GM19468 (cell line): ENCODE results near the gene EPOP.

ENCODE experiments used
- ATAC-seq: cut with Tn5 transposase; IDR thresholded peaks from one replicate; pipeline ENCODE4 v1.9.1; 2021; ENCODE audit warnings: mild to moderate bottlenecking, moderate library complexity, moderate number of reproducible peaks; ENCODE audit not compliant: unreplicated experiment; ENCODE audit errors: extremely low read depth

The EPOP gene

DNA sequence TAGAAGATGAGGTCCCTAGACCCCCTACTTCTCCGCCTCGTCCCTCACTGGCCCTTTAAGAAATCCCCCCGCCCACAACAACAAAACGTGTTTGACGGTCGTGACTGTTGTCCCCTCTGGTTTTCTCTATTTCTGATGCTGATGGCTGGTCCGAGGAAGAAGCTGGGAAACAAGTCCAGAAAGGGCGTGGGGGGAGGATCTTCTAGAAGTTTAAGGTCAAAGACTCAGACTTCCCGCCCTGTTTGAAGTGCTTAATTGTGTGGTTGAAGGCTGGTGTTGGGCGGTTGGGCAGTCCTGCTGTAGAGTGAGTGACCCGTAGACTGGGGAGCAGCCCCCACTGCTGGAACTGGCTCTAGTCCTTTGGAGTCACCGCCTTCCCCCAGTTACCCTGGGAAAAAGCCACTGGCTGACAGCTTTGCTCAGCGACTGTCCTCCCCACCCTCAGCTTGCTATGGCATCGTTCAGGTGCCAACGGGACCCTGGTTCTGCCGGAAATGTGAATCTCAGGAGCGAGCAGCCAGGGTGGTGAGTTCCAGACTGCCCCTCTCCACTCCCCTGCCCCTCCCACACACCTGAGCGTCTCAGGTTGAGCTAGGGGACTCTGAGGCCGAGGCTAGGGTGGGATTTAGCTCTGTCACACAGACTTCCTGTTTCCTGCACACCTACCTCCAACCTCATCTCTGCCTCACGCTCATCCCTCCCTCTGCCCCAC is 31.9 kb upstream of the EPOP start:
- ATAC-seq, result no peak

DNA sequence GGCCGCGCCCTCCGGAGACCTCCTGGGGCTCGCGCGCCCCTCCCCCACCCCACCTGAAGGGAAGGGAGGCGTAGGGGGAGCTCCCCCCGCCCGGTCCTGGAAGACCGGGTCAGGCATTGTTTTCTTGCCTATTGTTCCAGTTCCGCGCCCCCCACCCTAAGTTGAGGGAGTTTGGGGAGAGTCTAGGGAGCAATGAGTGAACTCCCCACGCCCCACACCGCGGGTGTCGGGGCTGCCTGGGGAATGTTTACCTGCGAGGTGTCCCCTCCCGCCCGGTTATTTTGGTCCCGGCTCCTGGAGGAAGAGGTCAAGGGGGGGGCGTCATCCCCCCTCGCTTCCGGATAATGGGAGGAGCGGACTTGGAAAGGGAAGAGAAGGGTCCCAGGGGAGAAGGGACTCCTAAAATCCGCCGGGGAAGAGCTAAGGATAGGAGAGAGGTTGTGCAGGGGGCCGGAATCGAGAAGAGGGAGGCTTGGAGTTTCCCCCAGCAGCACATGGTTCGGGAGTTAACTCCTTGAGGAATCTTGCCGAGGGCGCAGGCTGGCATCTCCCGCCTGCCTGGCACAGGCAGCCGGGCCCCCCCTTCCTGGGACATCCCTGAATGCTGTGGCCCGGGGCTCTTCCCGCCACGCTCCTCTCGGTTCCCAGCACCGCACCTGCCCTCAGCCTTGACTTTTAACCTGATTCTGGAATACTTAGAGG is 31.2 kb upstream of the EPOP start:
- ATAC-seq, result no peak

DNA sequence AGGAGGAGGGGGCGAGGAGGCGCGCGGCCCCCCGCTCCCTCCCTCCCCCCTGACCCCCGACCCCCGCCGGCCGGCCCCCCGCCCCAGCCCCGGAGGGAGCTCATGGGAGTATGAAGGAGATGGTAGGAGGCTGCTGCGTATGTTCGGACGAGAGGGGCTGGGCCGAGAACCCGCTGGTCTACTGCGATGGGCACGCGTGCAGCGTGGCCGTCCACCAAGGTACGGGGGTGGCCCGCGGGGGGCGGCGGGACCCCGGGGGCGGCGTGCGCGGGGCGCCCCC is 30.7 kb upstream of the EPOP start:
- no peak for ATAC-seq

DNA sequence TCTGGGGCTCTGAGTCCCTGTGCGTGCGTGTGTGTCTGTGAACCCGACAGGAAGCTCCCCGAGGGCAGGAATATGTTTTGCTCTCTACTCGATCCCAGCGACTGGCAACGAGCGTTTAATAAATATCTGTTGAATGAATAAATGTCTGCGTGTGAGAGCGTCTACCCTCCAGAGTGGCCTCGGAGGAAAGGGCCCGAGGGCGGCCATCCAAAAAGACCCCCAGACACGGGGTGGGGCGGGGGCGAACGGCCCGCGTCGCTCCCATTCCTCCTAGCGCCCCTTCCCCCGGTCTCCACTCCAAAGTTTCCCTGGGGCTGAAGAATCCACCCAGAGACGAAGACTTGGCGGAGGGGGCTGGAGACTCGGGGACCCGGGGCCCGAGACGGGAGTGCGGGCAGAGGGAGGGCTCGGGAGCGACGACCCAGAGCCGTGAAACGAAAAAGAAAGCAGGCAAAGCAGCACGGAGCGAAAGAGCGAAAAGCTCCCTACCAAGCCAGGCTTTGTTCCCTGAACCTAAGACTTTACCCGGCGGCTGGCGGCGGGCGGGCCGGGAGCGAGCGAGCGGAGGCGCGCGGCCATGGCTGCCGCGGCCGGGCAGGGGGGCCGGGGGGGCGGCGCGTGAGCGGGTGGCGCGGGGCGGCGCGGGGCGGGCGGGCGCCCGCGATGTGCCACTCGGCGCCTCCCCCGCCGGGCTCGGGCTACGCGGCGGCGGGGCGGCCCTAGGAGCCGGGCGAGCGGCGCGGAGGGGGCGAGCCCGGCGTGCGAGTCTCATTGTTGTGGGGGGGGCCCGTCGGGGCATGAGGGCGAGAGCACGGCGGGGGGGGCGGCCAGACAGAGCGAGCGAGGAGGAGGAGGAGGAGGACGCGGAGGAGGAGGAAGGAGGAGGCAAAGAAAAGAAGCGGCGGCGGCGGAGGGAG is 30.1 kb upstream of the EPOP start, which contains the start of gene MLLT6:
MLLT6 (plus strand) TSS at position 668 of the 917 bp plus-strand sequence. CDS start 360 bp downstream, outside the sequence.
- ATAC-seq, result no peak

DNA sequence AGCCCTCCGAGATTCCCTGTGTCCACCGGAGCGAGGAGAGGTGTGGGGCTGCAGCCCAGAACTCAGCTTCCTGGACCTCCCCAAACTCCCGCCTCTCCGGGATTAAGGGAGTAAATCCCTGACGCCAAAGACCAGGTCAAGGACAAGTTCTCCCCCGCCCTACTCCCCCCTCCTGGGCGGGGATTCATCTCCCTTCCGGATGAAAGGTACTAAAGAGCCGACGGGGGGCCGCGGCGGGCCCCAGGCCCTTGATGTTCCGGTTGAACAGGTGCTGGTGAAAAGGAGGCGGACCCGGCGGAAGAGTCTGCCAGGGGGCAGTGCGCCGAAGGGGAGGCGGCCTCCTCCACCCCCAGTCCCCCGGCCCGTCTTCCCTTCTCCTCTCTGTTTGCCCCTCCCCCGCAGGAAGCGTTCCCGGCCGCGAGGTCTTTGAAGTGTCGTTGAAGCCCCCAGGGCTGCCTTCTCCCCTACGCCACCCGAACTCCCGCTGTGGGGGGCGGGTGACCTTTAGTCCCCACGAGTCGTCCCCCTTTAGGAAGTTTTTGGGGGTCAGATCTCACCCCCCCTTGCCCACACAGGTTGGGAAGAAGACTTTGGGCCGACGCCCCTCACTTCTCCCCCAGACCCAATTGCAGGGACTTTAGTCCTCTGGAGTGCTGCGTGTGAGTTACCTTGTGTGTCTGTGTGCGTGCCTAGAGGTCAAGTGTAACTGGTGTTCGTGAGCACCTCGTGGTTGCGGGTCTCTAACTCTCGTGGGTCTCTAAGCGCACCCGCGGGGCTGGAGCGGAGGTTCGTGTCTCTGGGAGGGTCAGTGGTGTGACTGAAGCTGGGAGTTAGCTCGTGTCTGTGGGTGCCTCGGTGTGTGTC is 29.2 kb upstream of the EPOP start:
- no peak for ATAC-seq

DNA sequence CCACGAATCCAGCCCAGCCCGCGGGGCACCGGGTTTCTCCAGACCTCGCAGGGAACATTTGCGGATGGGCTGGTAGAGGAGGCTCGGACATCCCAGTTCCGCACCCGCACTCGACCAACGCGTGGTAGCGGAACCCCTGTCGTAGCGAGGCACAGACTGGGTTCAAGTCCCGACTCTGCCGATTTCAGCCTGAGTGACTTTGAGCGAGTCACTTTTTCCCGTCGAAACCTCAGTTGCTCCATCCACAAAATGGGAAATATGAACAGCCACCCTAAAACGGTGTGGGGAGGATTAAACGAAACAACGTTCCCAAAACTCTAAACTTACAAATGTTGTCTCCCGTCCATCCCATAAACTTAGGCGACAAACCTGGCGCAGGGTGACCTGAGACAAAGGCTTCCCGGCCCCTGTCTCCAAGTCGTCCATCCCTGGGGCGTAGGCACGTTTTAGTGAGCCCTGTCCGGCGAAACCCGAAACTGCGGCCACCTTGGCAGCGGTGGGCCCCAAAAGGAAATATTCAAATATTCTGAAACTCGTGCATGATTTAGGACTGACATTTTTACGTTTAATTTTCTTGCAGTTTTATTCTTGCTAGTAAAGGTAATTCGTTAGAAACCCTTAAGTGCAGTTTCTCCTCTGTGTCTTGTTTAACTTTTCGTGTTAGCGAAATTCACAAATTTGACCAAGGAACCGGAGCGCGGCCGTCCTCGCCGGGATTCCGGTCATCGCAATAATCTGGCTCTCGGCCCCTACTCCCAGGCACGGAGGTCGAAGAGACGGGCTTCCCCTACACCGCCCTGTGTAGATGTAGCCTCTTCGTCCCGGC is 28.4 kb upstream of the EPOP start:
- ATAC-seq, result no peak

DNA sequence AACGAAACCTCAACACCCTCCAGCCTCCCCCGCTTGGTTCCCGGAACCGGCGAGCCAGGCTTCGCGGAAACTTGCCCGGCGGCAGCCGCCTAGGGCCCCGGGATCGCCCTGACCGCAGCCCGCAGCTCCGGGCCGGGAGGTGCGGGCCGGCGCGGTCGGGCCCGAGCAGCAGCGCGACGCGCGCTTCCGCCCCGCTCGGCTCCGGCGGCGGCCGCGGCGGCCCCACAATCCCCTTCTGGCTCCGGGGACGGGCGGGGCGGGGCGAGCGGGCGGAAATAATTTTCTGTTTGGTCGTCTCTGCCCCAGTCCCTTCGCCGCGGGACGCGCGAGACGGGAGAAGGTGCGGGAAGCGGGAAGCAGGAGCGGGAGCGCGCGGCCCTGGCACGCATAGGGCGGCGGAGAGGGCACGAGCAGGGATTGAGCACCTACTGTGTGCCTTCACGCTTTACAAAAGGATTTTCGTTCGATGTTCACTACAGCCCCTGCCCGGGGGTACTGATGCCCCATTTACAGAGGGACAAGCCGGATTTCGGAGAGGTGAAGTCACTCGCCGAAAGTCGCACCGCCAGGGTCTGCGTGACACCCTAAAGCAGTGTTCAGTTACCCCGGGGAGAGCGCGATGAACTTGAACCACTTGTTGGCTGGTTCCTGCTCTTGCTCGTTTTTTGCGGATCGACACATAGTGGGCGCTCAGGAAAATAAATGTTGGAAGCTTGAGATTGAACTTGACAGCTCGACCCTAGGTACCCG is 27.6 kb upstream of the EPOP start:
- no peak for ATAC-seq

DNA sequence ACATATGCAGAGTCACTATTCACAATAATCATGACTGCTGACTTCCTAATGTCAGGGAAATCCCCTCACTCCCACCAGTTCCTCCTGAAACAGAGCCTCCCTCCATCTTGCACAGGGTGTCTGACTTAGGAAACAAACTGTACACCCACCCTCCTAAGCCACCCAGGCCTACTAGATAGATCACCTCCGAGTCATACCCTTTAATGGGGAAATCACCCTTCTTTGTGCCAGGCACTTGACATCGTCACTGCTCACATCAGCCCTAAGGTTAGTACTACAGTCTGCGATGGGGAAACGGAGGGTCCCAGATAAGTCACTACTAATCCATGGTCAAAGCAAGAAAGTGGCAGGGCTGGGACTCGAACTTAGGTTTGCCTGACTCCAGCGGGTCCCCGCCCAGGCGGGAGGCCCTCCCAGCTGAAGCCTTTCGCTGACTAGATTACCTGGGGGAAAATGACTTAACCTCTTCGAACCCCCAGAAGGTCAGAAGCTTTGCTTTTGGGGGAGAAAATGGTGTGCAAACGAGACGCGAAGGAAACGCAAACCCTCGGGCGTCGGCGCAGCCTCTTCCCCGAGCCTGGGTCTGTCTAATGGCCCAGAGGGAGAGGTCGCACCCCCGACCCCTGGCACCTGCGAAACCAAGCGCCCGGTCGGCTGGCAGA is 26.9 kb upstream of the EPOP start:
- ATAC-seq, result no peak

DNA sequence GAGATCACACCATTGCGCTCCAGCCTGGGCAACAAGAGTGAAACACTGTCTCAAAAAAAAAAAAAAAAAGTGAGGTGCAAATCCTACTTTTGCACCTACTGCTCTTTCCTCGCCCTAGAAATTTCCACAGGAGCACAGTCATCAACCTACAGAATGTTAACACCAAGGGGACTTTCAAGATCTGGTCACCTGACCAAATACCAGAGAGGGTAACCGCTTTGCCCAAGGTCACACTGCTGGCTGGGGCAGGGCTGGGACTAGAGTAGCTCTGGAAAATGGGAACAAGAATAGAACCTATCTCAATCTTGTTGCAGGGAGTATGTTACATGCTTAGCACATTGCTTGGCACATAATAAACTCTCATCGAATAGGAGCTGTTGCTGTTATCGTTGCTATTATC is 24.0 kb upstream of the EPOP start:
- ATAC-seq, result no peak

DNA sequence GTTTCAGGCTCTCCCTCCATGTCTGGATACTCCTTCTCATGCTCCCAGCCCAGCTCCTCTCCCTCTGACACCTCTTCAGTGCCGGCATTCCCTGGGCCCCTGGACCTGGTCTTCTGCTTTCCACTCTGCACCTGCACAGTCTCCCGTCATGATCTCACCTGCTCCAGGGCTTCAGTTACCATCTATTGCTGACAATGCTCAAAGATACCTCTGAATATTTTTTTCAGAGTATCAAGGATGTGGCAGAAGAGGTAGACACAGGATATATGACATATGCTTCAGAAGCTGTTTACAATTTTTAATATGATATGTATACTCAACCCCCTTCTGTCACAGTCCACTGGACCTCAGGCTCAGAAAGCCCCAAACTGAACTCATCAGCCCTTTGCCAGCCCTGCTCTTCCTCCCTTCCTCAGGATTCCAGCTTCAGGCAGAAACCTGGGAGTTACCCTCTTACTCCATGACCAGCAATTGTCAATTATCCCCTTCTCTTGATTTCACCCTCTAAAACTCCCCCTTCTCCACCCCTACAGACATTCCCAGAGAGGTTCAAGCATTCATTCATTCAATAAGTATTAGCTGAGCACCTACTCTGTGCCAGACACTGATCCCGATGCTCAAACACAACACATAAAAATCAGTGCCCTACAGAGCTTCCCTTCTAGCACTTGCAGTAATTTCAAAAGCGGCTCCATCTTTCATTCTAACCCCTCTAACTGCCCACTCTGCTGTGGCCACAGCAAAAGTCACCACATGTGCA is 22.5 kb upstream of the EPOP start:
- no peak for ATAC-seq

DNA sequence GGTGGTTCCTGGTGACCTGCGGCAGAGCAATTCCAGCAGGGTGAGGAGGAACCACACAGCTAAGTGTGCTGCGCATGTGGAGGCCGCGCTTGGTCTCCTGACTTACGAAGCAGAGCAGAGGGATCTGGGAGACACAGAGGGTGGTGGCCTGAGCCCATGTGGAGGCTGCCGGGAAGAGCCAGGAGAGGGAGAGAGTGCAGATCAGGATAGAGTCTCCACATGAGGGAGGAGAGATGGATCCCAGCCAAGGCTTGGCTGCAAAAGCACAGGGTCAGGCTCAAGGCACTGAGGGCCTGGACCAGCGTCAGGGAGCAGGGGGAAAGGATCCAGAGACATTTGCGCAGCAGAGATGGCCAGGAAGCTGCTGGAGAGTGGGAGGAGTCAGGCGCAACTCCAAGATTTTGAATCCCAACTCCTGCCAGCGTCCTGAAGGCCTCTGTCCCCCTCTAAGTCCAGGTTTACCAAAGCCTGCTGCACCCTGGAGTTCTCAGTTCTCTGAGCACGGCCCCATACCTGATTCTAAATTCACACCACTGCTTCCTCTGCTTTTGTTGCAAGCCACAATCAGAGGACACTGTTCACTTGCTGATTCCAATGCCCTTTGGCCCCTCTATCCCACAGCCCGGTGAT is 19.1 kb upstream of the EPOP start:
- no peak for ATAC-seq

DNA sequence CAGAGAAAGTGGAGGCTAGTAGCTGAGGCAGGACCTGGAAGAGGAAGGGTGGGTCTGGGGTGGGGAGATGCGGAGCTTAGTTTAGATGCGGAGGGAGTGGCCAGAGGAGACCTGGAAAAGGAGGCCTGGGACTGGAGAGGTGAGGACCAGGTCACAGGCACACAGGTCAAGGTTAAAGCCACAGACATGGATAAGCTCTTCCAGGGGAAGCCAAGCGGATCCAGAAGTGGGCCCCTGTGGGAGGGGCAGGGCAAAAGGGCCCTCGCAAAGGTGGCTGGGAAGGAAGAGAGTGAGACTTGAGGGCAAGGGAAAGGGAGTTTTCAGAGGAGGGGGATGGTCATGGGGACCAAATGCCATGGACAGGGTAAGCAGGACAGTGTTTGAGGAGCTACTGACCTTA is 16.4 kb upstream of the EPOP start:
- no peak for ATAC-seq

DNA sequence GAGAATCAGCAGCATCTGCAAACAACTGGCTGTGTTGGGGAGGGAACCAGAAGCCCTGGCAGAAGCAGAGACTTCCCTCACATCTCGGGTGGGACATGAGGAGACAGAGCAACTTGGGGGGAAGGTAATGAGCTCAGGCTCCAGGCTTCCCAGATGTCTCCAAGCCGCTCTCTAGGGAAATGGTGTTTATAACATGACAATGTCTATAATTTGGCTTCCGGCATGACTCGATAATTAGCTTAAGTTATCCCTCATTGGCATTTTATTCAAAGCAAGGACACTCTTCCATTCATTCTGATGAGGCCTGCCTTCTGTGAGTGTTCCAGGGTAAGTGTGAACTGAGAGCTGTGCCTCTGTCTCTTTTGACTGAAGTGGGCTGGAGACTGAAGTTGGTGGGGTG is 15.6 kb upstream of the EPOP start:
- no peak for ATAC-seq

DNA sequence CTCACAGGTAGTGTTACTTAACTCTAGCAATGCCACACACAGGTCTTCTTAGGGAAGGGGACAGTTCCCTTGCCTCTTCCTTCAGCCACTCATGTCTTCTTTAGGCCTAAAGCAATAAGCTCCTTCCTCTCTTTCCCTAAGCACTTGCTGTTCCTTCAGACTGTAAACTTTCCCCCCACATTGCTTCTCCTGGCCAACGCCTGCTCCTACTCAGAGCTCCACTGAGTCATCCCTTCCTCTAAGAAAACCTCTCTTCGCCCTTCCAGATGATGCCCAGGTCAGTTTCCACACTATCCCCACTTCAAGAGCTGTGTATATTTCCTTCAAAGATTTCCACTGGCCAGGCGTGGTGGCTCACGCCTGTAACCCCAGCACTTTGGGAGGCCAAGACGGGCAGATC is 12.5 kb upstream of the EPOP start:
- no peak for ATAC-seq

DNA sequence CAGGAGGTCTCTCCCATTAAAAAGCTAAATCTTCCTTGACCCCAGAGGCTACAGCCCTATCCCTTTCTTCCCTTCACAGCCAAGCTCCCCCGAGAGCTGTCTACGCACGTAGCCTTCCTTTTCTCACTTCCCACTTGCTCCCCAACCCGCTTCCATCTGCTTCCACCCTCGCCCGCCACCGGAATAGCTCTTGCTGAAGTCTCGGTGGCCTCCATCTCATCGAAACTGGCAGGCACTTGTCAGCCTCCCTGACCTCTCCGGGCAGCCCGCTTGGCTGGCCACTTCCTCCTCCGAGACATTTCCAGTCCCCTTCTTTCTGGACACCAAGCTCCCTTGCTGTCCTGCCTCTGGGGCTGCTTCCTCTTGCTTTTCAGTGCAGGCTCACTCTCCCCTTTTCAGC is 10.7 kb upstream of the EPOP start:
- ATAC-seq, result no peak

DNA sequence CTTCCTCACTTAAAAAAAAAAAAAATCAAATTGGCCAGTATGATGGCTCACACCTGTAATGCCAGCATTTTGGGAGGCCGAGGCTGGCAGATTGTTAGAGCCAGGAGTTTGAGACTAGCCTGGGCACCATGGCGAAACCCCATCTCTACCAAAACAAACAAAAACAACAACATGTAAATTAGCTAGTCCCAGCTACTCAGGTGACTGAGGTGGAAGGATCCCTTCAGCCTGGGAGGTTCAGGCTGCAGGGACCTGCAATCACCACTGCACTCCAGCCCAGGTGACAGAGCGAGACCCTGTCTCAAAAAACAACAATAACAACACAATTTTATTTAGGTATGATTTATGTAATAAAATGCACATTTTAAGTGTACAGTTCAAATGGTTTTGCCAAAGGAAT is 6.3 kb upstream of the EPOP start:
- ATAC-seq, result no peak

DNA sequence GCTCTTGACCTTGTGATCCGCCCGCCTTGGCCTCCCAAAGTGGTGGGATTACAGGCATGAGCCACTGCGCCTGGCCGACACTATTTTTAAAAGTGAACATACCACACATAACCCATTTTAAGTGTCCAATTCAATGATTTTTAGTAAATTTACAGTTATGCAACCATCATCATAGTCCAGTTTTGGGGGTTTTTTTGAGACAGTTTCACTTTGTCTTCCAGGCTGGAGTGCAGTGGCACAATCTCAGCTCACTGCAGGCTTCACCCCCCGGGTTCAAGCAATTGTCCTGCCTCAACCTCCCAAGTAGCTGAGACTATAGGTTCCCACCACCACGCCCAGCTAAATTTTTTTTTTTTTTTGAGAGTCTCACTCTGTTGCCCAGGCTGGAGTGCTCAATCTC is 3.1 kb upstream of the EPOP start:
- no peak for ATAC-seq
